Kidney (tissue), 14 donors: ENCODE results near the gene WDFY4. TPM values are rescaled to one million over a fixed set of nuclear protein-coding genes. Genes with fewer than 3 reads are reported as not detected.

Experiments used
- DNase-seq, 5 donors: peaks; one replicate each; pipeline ENCODE4 v3.0.0-alpha.2; 2013 to 2020
- FAIRE-seq: peaks from 2 replicates; lab custom pipeline; 2012; peaks lifted over from hg19 to GRCh38; lab: Jason Lieb, UNC
- H3K27ac ChIP-seq, 2 donors: one replicate each; pipeline ENCODE4 v1.7.0; 2013; ENCODE audit warnings: low read depth in 2 of 2, low read length in 2 of 2, inconsistent platforms in 1 of 2
- H3K27me3 ChIP-seq: one replicate; pipeline ENCODE4 v1.7.1; 2013; ENCODE audit warnings: low read length, inconsistent platforms; ENCODE audit not compliant: control insufficient read depth, insufficient read depth
- H3K36me3 ChIP-seq, 3 donors: one replicate each; pipeline versions ENCODE4 v1.7.0 to v1.7.1; 2013; ENCODE audit warnings: low read length in 3 of 3, control low read depth in 1 of 3, inconsistent platforms in 1 of 3; ENCODE audit not compliant: insufficient read depth in 3 of 3, control insufficient read depth in 2 of 3
- H3K4me1 ChIP-seq, 3 donors: one replicate each; pipeline versions ENCODE4 v1.7.0 to v1.7.1; 2013; ENCODE audit warnings: low read length in 3 of 3, inconsistent platforms in 1 of 3, low read depth in 1 of 3; ENCODE audit not compliant: control insufficient read depth in 2 of 3, insufficient read depth in 2 of 3
- H3K4me3 ChIP-seq, 3 donors: one replicate each; pipeline versions ENCODE4 v1.7.0 to v1.8.1; 2013; ENCODE audit warnings: low read length in 3 of 3, control low read depth in 1 of 3, inconsistent platforms in 1 of 3
- H3K9ac ChIP-seq, 3 donors: one replicate each; pipeline versions ENCODE4 v1.7.0 to v1.7.1; 2013; ENCODE audit warnings: low read length in 3 of 3, control low read depth in 1 of 3, inconsistent platforms in 1 of 3
- H3K9me3 ChIP-seq, 3 donors: one replicate each; pipeline versions ENCODE4 v1.7.0 to v1.7.1; 2013; ENCODE audit warnings: low read length in 3 of 3, control low read depth in 1 of 3, inconsistent platforms in 1 of 3; ENCODE audit not compliant: control insufficient read depth in 2 of 3, insufficient read depth in 1 of 3
- intact Hi-C: fragments of 100-400 bp; cut with DNase I; formaldehyde crosslinking; loops from one replicate; pipeline ENCODE4 v1.11.1; 2022
- polyA plus RNA-seq: library from polyadenylated mRNA; stranded (reverse); fragments of 350-450 nt; fragmentation: Illumina TruSeq; extraction: RNeasy Lipid Tissue Mini Kit (QIAGEN cat#74804); gene quantifications from one replicate; pipeline ENCODE4 v1.2.3, GENCODE V29; 2014; ENCODE audit warnings: low read depth, low replicate concordance; ENCODE audit not compliant: insufficient read depth
- total RNA-seq: library from RNA; stranded (reverse); fragmentation: NEBNext Ultra II Directional; extraction: Animal tissue kit (Norgen Biotek cat#: 25700); gene quantifications from one replicate; pipeline ENCODE4 v1.2.1, GENCODE V29; 2021
- TF ChIP-seq, protein P1 (sequence below): IDR thresholded peaks from 3 replicates; pipeline ENCODE4 v1.5.1; 2012; ENCODE audit warnings: mild to moderate bottlenecking, moderate library complexity, borderline replicate concordance; ENCODE audit not compliant: insufficient read depth; ENCODE audit errors: extremely low read depth
- donor health status: control.
- donor health status: control.
- donor health status: control.
- donor health status: control.
- donor health status: control.
- donor health status: DM: yes; HTN: yes; CAD: no.
- donor health status: Normal renal cell carcinoma (clear cell type).

Gene WDFY4
- total and polyA plus RNA-seq, 2 donors from 2014 or later = 1.7 to 13.3 TPM

DNA sequence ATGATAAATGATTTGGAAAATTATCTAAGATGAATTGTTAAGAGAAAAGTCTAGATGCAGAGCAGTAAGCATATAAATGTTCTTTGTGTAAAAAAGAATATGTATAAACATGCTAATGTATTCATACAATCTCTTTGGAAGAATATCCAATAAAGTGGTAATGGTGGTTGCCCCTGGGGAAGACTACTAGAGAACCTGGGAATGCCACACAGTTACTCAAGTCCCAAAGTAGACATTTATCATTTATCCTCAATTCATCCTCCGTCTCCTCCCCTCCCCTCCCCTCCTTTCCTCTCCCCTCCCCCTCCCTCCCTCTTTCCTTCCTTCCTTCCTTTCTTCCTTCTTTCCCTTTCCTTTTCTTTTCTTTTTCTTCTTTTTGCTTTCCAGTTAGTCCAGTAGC, 203.3 kb downstream of the WDFY4 start:
- TF ChIP-seq, protein P1, sequence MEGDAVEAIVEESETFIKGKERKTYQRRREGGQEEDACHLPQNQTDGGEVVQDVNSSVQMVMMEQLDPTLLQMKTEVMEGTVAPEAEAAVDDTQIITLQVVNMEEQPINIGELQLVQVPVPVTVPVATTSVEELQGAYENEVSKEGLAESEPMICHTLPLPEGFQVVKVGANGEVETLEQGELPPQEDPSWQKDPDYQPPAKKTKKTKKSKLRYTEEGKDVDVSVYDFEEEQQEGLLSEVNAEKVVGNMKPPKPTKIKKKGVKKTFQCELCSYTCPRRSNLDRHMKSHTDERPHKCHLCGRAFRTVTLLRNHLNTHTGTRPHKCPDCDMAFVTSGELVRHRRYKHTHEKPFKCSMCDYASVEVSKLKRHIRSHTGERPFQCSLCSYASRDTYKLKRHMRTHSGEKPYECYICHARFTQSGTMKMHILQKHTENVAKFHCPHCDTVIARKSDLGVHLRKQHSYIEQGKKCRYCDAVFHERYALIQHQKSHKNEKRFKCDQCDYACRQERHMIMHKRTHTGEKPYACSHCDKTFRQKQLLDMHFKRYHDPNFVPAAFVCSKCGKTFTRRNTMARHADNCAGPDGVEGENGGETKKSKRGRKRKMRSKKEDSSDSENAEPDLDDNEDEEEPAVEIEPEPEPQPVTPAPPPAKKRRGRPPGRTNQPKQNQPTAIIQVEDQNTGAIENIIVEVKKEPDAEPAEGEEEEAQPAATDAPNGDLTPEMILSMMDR = no peak
- FAIRE-seq (no peak), DNase-seq (no peak)

DNA sequence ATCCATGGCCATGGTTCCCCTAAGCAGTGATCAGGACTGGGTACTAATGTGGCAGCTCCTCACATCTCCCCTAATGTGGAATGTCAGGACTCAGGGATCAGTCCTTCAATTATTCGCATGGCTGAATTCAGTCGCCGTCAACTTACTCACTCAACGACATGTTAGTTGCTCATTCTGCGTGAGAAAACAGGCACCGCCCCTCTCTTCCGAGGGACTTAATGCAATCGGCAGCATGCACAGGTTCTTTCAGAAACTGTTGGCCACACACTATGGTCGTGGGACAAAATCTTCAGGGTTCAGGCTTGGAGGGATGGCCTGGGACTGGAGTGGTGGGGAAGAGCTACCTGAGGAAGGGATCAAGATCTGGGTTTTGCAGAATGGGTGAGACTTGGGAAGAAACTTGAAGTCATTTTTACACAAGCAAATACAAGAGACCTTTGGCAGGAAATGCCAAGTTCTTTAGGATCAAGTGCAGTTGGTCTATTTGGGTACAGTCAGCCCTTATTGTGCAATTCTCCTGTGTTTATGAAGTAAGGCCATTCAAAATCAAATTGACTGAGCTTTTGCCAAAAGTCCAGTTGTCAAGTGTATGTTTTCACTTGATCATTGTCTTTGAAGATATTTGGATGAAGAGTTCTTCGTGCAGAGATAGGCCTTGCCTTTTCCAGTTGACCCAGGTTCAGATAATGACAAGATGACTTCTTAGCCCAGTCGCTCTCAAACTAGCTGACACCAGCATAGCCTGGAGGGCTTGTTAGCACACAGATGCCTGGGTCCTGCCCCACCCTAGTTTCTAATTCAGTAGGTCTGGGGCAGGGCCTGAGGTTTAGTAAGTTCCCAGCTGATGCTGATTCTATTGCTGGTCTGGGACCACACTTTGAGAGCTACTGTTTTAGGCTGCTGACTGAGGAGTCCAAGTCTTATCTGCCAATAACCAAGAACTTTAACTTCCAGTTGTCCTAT, 206.5 kb downstream of the WDFY4 start:
- intact Hi-C loops = no loop called here
- DNase-seq (peak in 1 of 5 donors; percentile 15), FAIRE-seq (no peak)

More for the DNA sequence above, 203.3 kb downstream of the WDFY4 start:
- intact Hi-C loops = no loop called here
- H3K4me3 ChIP-seq = no peak overlapping the region
- H3K36me3 ChIP-seq = no peaks in the 10 kb centered on the region
- H3K27me3 ChIP-seq = no peaks in the 10 kb centered on the region
- H3K9ac ChIP-seq = no peak overlapping the region
- no peak overlapping the region for H3K27ac ChIP-seq
- H3K9me3 ChIP-seq = no peaks in the 10 kb centered on the region
- peaks cover 0 to 10% (median 9%) of the 10 kb centered on the region in 3 donors for H3K4me1 ChIP-seq

DNA sequence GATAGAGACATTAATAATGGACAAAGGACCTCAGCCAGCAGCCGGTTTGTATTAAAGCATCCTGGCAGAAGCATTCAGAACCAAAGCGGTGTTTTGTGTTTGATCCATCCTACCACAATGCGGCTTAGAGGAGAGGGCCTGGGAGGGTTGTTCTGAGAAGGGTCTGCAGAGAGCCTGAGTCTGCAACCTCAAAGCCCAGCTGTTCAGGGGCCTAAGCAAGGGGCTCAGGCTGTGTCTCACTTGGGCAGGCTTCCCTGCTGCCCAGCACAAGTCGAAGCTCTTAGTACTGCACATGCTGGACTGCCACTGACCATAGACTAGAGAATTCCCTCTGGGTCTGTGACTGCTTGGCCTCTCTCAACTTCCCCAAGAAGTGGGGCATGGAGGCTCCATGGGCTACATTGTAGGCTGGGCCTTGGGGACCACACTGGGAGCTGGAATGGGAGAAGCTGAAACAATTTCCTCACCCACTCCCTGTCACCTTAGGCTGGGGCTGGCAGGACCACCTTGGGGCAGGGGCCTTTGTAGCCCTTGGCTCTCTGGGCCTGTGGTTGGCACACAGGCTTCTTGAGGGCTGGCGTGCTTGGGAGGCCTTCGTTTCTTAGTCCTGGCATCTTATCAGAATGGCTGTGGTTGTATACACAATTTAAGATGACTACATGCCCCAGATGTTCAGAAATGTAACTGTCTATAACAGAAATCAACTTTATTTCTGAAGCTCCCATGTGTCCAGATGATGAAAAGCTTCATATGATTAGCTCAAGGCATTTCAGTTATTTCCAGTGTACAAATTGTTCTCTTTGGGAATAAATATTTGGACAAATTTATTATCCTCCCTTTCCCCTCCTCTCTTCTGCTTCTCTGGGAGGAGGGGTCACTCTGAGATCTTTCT, 210.5 kb downstream of the WDFY4 start:
- H3K27me3 ChIP-seq = no peaks in the 10 kb centered on the region
- intact Hi-C loops = no loop called here
- no peak overlapping the region for H3K4me3 ChIP-seq
- no peaks in the 10 kb centered on the region for H3K36me3 ChIP-seq
- DNase-seq (peak in 1 of 5 donors; percentile 19), FAIRE-seq (no peak)
- H3K9me3 ChIP-seq = no peaks in the 10 kb centered on the region
- H3K4me1 ChIP-seq = peaks cover 0 to 6% (median 5%) of the 10 kb centered on the region in 3 donors
- TF ChIP-seq, protein P1 = no peak
- no peak overlapping the region for H3K9ac ChIP-seq
- H3K27ac ChIP-seq = no peak overlapping the region

More for the DNA sequence above, 206.5 kb downstream of the WDFY4 start:
- H3K4me3 ChIP-seq = no peak overlapping the region
- peaks cover 0 to 10% (median 6%) of the 10 kb centered on the region in 3 donors for H3K4me1 ChIP-seq
- no peak overlapping the region for H3K27ac ChIP-seq
- H3K9ac ChIP-seq = no peak overlapping the region
- TF ChIP-seq, protein P1 = no peak
- no peaks in the 10 kb centered on the region for H3K36me3 ChIP-seq
- no peaks in the 10 kb centered on the region for H3K27me3 ChIP-seq
- H3K9me3 ChIP-seq = no peaks in the 10 kb centered on the region
